Right ventricle myocardium superior (tissue), 1 donor: Measurements from ENCODE around the gene VSIG10L2. TPM values are rescaled to one million over a fixed set of nuclear protein-coding genes. Genes with fewer than 3 reads are reported as not detected.
"Not testable (repeated sequence)": the region's sequence is repeated elsewhere in the genome, so short reads cannot be mapped to it uniquely, and the experiment has no call there.

Source experiments
- ATAC-seq: fragments of 200-7000 bp; cut with Tn5 transposase; one replicate; pipeline ENCODE4 v1.9.1; 2020; ENCODE audit warnings: mild to moderate bottlenecking; ENCODE audit not compliant: poor library complexity
- DNase-seq: peaks from one replicate; pipeline ENCODE4 v3.0.0-alpha.2; 2020
- intact Hi-C: fragments of 100-400 bp; cut with DNase I; formaldehyde crosslinking; loops from one replicate; pipeline ENCODE4 v1.11.2; 2022
- total RNA-seq: library from RNA; stranded (reverse); fragmentation: NEBNext Ultra II Directional; extraction: Animal tissue kit (Norgen Biotek cat#: 25700); gene quantifications from one replicate; pipeline ENCODE4 v1.2.1, GENCODE V29; 2021
- donor health status: DM: no; HTN: yes; CAD: no; lungs with severe emphysema.

Gene VSIG10L2
- total RNA-seq, 1 donor from 2014 or later: 0.08 TPM

DNA sequence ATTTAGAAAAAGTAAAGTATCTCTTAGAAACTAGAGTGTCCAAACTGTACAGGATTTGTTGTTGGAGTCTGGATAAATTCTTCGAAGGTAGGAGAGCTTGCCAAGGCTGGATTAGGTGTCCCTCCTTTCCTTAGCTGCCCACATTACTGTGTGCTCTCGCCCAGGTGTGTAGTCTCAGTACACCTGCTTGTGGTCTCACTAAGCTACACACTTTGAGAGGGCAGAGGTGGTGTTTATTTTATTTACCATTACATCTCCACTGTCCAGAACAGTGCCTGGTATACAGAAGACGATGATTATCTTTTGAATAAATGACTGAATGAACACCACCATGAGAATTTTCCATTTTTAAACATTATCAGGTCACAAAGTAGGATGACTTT is 36.5 kb downstream of the VSIG10L2 start:
- ATAC-seq: no peak
- no peak for DNase-seq
- intact Hi-C loops: no loop called here

DNA sequence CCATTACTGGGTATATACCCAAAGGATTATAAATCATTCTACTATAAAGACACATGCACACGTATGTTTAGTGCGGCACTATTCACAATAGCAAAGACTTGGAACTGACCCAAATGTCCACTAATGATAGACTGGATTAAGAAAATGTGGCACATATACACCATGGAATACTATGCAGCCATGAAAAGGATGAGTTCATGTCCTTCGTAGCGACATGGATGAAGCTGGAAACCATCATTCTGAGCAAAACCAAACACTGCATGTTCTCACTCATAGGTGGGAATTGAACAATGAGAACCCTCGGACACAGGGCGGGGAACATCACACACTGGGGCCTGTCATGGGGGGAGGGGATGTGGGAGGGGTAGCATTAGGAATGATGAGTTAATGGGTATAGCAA is 40.1 kb downstream of the VSIG10L2 start:
- DNase-seq, intact Hi-C loops: not testable (repeated sequence)

DNA sequence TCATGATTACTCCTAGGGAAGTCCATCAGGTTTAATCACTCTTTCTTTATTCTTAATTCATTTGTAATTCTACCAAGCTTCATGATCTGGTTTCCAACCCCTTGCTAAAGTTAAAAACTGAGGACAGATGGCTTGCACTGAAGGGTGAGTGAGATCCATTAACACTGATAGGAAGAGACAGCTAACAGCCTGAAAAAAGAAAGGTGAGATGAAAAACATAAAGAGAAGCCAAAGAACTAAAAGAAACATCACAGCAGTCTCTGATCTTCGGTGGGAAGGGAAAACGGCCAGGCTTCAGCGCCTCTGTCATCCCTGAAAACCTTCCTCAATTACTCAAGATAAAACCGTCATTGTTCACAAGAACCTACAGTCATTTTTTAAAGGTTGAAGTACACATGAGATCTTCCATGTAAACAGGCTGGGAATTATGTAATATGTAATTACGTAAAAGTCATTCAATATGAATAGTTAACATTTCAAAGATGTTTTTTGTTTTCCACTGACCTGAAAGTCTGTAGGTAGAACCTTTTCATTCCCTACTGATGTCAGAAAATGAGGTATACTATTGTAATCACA is 41.3 kb downstream of the VSIG10L2 start:
- intact Hi-C loops: no loop called here
- no peak for ATAC-seq
- no peak for DNase-seq

More for the DNA sequence above, 40.1 kb downstream of the VSIG10L2 start:
- not testable (repeated sequence) for ATAC-seq

DNA sequence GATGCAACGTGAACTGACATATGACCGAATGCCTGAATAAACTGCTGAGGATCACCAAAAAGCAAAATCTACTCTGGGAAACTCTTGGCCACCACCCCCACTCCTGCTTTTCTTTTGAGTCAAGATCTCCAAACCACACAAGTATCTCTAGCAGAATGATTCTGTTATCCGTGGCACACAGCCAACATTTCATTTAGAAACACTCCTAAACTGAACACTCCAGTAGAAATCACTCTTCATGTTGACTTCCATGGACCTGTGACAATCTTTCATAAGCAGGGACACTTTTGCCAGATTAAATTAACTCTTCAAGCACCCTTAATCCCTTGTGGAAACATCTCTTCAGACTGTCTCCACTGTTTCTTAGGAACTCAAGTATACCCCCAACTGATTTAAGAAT is 44.4 kb downstream of the VSIG10L2 start:
- ATAC-seq: peak; percentile 87
- no peak for DNase-seq
- intact Hi-C loops: no loop called here

DNA sequence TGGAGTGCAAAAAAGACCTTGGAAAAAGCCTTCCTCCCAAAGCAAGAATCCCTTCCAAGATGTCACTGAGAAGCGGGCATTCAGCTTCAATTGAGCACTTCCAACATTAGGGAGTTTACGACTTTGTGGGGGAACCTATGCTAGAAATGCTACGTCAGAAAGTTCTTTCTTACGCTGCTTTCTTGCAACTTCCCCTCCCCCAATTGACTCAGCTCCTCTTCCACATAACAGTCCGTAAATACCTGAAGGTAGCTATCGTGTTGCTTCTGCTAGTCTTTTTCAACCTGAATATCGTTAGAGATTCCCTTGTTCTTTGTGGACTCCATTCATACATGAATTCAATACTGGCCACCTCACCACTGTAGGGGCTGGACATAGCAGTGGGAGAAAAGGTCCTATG is 47.0 kb downstream of the VSIG10L2 start:
- intact Hi-C loops: no loop called here
- no peak for DNase-seq
- no peak for ATAC-seq

DNA sequence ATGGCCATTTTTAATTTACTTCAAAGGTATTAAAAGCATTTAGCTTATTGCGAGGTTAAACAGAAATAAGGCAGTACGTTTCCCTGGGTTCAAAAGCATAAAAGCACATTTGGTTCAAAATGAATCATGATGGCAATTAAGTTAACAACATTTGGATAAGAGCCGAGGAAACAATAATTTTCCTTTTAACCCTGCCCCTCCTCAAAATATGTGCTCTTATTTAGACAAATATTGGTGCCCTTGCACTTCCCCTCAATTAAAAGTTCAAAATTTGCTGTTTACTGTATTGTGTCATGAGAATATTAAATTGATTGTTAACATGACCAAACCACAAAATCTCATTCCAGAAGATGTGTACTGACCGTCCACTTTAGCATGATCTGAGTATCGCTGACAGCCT is 48.7 kb downstream of the VSIG10L2 start:
- DNase-seq: no peak
- ATAC-seq: no peak
- intact Hi-C loops: no loop called here

DNA sequence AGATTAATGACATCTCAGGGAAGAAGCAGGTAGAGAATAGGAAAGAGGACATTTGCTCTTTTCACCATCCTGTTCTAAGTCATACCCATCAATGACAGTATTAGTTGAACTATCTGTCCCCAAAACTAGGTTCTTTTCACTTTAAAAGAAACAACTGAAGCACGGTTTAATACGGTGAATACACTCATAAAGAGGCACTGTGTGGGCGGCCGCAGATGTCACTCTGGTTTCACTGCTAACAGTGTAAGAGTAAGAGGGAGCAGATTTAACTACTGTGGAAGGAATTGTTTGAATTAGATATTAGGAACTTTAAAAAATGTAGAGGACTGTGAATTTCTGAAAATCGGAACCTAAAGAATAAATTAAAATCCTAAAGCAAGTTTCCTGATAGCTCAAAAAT is 49.5 kb downstream of the VSIG10L2 start:
- intact Hi-C loops: no loop called here
- ATAC-seq: no peak

DNA sequence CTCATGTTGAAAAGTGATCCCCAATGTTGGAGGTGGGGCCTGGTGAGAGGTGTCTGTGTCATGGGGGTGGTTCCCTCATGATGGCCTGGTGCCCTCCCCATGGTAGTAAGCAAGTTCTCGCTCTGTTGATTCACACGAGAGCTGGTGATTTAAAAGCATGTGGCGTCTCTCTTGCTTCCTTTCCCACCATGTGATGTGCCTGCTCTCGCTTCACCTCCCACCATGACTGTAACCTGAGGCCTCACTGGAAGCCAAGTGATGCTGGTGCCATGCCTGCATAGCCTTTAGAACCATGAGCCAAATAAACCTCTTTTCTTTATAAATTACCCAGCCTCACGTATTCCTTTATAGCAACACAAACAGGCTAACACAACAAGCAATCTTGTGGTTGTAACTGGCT is 52.4 kb downstream of the VSIG10L2 start:
- intact Hi-C loops: no loop called here
- DNase-seq (no peak), ATAC-seq (no peak)

More for the DNA sequence above, 49.5 kb downstream of the VSIG10L2 start:
- DNase-seq: no peak

DNA sequence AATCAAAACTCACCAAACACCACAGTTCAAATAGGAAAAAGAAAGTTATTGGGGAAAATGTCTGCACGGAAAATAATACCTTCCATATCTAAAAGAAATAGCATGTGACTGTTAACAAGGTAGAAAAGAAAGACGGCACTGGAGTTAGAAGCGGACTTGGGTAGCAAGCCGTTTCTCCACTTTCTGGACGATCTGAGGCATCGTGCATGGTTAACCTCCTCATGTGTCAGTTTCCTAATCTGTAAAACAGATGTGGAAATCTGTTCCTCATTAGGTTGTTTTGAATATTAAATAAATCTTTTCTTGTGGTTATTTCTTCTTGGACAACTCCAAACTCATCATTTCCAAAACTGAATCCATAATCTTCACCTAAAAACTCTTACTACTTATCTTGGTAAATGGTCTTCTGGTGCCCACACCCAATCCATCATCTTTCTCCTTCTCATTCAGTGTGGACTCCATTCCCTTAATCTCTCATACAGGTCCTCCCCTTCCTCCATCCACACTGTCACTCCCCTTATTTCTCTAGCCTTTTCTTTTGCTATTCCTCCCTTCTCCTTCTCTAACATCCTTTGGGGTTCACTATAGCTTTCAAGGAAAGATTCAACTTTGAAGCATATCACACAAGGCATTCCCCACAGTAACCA is 53.5 kb downstream of the VSIG10L2 start:
- ATAC-seq: no peak
- DNase-seq: no peak
- intact Hi-C loops: no loop called here

DNA sequence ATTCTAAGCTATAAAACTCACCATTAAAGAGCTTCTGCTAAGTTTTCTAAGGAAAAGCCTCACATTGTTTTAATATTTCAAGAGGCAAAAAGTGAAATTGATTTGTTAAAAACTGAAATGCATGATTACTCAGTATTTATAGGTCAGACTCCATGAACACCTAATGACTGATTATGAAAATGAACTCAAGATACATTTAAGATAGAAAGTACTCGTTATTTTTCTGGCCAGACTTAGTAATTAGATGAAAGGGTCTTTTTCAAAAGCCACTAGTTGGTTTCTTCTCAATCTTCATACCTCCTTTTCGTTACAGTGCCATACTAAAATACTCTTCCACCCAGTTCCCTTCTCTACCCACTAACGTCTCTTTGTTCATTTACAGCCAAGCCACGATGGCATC is 56.3 kb downstream of the VSIG10L2 start:
- DNase-seq (no peak), ATAC-seq (no peak)
- intact Hi-C loops: no loop called here

Other genes starting within 250 kb of the VSIG10L2 start
- gene PATE1, start 199.8 kb upstream of the VSIG10L2 start, total RNA-seq: not detected
- gene PATE2, start 167.2 kb upstream of the VSIG10L2 start, total RNA-seq: not detected
- not detected for gene PATE3, start 157.9 kb upstream of the VSIG10L2 start, total RNA-seq
- gene PATE4, start 112.7 kb upstream of the VSIG10L2 start, total RNA-seq: not detected
- gene HYLS1, start 58.4 kb upstream of the VSIG10L2 start, total RNA-seq: 4.4 TPM
- gene PUS3, start 42.8 kb upstream of the VSIG10L2 start, total RNA-seq: 5.1 TPM
- not detected for gene DDX25, start 41.5 kb upstream of the VSIG10L2 start, total RNA-seq
- 12.3 TPM for gene CDON, start 116.8 kb downstream of the VSIG10L2 start, total RNA-seq